Large intestine (tissue), 3 donors: ENCODE measurements around the gene RBMS3. TPM values are rescaled to one million over a fixed set of nuclear protein-coding genes. Genes with fewer than 3 reads are reported as not detected.

ENCODE experiments used
- DNase-seq, 2 donors: peaks; one replicate each; pipeline versions ENCODE4 v3.0.0 to v3.0.0-alpha.2; 2013
- H3K27ac ChIP-seq: one replicate; pipeline ENCODE4 v1.5.1; 2013; ENCODE audit warnings: low read length
- H3K27me3 ChIP-seq: 2 replicates; pipeline ENCODE4 v1.6.1; 2013; ENCODE audit warnings: low read length; ENCODE audit not compliant: control insufficient read depth, insufficient read depth
- H3K36me3 ChIP-seq: 2 replicates; pipeline ENCODE4 v1.6.1; 2013; ENCODE audit warnings: low read length; ENCODE audit not compliant: control insufficient read depth, insufficient read depth
- H3K4me1 ChIP-seq: one replicate; pipeline ENCODE4 v1.6.1; 2013; ENCODE audit warnings: low read length; ENCODE audit not compliant: control insufficient read depth, insufficient read depth
- H3K4me3 ChIP-seq: one replicate; pipeline ENCODE4 v1.5.1; 2013; ENCODE audit warnings: low read length
- H3K9me3 ChIP-seq: one replicate; pipeline ENCODE4 v1.6.1; 2013; ENCODE audit warnings: mild to moderate bottlenecking, low read depth, low read length, moderate library complexity; ENCODE audit not compliant: control insufficient read depth
- WGBS: methylation state at CpG from one replicate; pipeline ENCODE4 v1.1.5; 2013; ENCODE audit warnings: low lambda C conversion rate; ENCODE audit not compliant: insufficient coverage; 5-methylcytosine and 5-hydroxymethylcytosine counted together
- polyA plus RNA-seq: library from polyadenylated mRNA; unstranded; fragments of 120-200 nt; gene quantifications from one replicate; pipeline ENCODE4 v1.2.1, GENCODE V29; 2013

Gene RBMS3
- polyA plus RNA-seq, 1 donor: 10.8 TPM

DNA sequence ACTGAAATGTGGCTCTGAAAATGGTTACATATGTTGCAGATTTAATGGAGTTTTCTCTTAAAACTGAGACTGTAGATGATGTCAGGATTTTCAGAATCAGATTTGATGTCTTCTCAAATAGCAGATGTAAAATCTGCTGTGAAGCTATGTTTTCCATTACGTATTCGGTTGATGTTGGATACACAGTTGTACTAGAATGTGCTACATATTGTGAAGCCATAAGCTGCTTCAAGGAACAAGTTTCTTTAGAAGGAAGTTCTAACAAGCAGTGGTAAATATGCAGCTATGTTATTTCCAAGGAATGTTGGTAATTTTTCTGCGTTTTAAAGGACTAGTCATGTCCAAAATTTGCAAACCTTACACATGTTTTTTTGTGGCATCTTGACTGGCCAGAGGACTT is 197.7 kb downstream of the RBMS3 start:
- WGBS: 100% methylated on average over 1 of the region's 3 CpGs
- H3K4me3 ChIP-seq: no peak overlapping the region

DNA sequence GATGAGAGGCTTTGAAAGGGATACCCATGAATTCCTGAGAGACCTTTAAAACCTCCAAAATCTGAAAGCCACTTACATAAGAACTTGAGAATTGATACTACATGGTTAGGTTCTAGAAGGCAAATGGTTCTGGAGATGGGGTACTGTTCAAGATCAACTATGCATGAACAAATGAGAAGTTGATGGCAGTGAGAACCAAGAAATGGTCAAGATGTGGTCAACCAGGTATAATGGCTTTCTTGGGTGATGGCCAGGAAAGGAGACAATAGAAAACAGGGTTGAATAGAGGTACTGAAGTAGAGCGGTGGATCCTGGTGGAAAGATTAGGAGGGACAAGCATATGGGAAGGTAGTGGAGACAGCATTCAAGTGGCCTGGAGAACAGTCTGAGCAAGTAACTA is 200.4 kb downstream of the RBMS3 start:
- H3K4me1 ChIP-seq: no peaks in the 10 kb centered on the region
- H3K27ac ChIP-seq: no peak overlapping the region
- H3K4me3 ChIP-seq: no peak overlapping the region
- H3K9me3 ChIP-seq: no peaks in the 10 kb centered on the region
- WGBS: 83% methylated on average over 1 of the region's 1 CpG
- H3K27me3 ChIP-seq: no peaks in the 10 kb centered on the region
- DNase-seq: no peak
- no peaks in the 10 kb centered on the region for H3K36me3 ChIP-seq

More for the DNA sequence above, 197.7 kb downstream of the RBMS3 start:
- Histone ChIP-seq H3K4me1 (no peaks in the 10 kb centered on the region), H3K36me3 (no peaks in the 10 kb centered on the region), H3K27ac (no peak overlapping the region), H3K27me3 (no peaks in the 10 kb centered on the region), H3K9me3 (peaks cover 3% of the 10 kb centered on the region)
- DNase-seq: no peak

DNA sequence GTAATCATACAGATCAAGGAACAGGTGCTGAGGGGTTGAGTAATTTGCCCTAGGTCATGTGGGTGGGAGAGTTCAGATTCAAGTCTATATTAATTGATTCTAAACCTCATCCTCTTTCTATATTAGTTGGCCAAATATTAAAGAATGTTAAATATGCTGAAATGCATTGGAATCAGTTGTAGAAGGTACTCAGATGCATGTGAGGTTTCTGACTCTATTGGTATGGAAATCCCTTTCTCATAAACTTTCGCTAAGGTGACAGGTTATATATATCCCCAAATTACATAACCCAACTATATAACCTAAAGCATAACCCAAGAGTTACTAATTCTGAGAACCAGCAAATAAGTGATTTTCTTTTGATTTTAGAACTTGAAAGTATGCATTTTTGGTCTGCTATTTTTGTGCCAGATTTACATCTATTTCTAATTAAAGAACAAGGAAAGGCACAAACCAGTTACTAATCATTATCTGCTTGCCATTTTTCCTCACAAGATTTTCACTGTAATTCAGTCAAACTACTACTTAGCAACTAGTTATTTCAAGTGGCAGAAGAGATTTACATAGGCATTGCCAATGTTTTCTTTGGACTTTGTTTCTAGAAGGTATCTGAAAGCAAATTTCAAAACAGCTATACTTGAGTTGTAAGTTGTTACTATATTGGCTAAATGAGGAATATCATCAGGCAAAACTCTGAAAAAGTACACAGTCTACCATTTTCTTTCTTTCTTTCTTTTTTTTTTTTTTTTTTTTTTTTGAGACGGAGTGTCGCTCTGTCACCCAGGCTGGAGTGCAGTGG is 201.3 kb downstream of the RBMS3 start:
- WGBS: no CpG with 5 or more reads among the region's 3 CpGs
- Histone ChIP-seq H3K27me3 (no peaks in the 10 kb centered on the region), H3K9me3 (no peaks in the 10 kb centered on the region)

DNA sequence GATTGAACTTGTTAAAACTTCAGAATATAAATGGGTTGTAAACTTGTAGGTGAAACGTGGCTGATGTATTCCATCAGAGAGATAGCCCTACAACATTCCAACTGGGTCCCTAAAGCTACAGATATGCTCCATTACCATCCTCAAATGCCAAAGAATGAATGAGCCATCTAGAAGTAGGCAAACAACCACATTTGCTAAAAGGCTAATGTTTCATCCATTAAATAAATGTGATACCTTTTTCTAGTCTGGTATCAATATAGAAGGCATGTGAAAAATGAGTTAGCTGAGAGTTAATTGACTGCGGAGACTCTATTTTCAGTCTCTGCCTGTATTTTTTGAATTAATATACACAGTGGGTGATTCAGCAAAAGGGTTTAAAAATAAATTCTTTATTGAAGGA is 203.8 kb downstream of the RBMS3 start:
- Histone ChIP-seq H3K9me3 (no peaks in the 10 kb centered on the region), H3K27me3 (no peaks in the 10 kb centered on the region), H3K4me3 (no peak overlapping the region), H3K36me3 (no peaks in the 10 kb centered on the region), H3K27ac (no peak overlapping the region), H3K4me1 (no peaks in the 10 kb centered on the region)
- WGBS: no CpG with 5 or more reads among the region's 2 CpGs
- DNase-seq: no peak

More for the DNA sequence above, 201.3 kb downstream of the RBMS3 start:
- Histone ChIP-seq H3K4me3 (no peak overlapping the region), H3K4me1 (no peaks in the 10 kb centered on the region), H3K27ac (no peak overlapping the region), H3K36me3 (no peaks in the 10 kb centered on the region)
- no peak for DNase-seq

DNA sequence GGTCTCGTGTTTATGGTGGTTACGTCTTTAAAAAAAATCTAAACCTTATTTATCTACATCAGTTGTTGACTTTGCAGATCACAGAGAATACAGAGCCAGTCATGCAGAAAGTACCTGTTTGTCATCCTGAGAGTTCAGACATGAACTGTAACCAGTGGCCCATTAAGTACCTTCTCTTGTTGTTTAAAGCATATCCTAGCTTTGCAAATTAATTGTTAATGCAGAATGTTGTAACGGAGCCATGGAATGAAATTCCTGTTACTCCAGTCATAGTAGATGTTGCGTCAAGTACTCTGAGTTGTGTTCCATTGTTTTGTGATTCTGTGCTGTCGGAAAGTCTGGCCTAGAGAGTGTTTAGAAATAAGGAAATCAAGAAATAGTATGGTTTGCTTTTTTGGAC is 205.2 kb downstream of the RBMS3 start:
- Histone ChIP-seq H3K4me1 (no peaks in the 10 kb centered on the region), H3K4me3 (no peak overlapping the region), H3K36me3 (no peaks in the 10 kb centered on the region), H3K9me3 (no peaks in the 10 kb centered on the region), H3K27me3 (no peaks in the 10 kb centered on the region), H3K27ac (no peak overlapping the region)
- no peak for DNase-seq
- 73% methylated on average over 3 of the region's 5 CpGs for WGBS

- Histone ChIP-seq H3K4me3 (no peak overlapping the region), H3K27me3 (no peaks in the 10 kb centered on the region), H3K9me3 (no peaks in the 10 kb centered on the region), H3K27ac (no peak overlapping the region), H3K36me3 (no peaks in the 10 kb centered on the region), H3K4me1 (no peaks in the 10 kb centered on the region)
- no CpG with 5 or more reads among the region's 2 CpGs for WGBS
- DNase-seq: no peak
Measured at GRCh38 chr3:29486917-29487316, 206.0 kb downstream of the RBMS3 start.

- DNase-seq: no peak
- no peaks in the 10 kb centered on the region for H3K27me3 ChIP-seq
- WGBS: no CpG with 5 or more reads among the region's 1 CpG
- no peaks in the 10 kb centered on the region for H3K36me3 ChIP-seq
- H3K4me1 ChIP-seq: no peaks in the 10 kb centered on the region
- no peak overlapping the region for H3K4me3 ChIP-seq
- no peaks in the 10 kb centered on the region for H3K9me3 ChIP-seq
- no peak overlapping the region for H3K27ac ChIP-seq
Measured at GRCh38 chr3:29488922-29489321, 208.1 kb downstream of the RBMS3 start.

- no peak for DNase-seq
- no peak overlapping the region for H3K27ac ChIP-seq
- no peaks in the 10 kb centered on the region for H3K36me3 ChIP-seq
- H3K4me1 ChIP-seq: no peaks in the 10 kb centered on the region
- no peaks in the 10 kb centered on the region for H3K9me3 ChIP-seq
- no CpG with 5 or more reads among the region's 3 CpGs for WGBS
- no peaks in the 10 kb centered on the region for H3K27me3 ChIP-seq
- no peak overlapping the region for H3K4me3 ChIP-seq
Measured at GRCh38 chr3:29493109-29493508, 212.2 kb downstream of the RBMS3 start.

- H3K9me3 ChIP-seq: no peaks in the 10 kb centered on the region
- no peak overlapping the region for H3K4me3 ChIP-seq
- WGBS: no CpG with 5 or more reads among the region's 6 CpGs
- H3K4me1 ChIP-seq: no peaks in the 10 kb centered on the region
- no peaks in the 10 kb centered on the region for H3K36me3 ChIP-seq
- DNase-seq: peak in 1 of 2 donors; percentile 6
- H3K27me3 ChIP-seq: no peaks in the 10 kb centered on the region
- H3K27ac ChIP-seq: no peak overlapping the region
Measured at GRCh38 chr3:29494305-29495036, 213.6 kb downstream of the RBMS3 start.

GRCh38 chr3:29497282-29497681 is 216.4 kb downstream of the RBMS3 start:
- H3K27ac ChIP-seq: no peak overlapping the region
- H3K4me3 ChIP-seq: no peak overlapping the region
- no peaks in the 10 kb centered on the region for H3K36me3 ChIP-seq
- no peak for DNase-seq
- H3K27me3 ChIP-seq: no peaks in the 10 kb centered on the region
- H3K9me3 ChIP-seq: no peaks in the 10 kb centered on the region
- WGBS: 80% methylated on average over 4 of the region's 5 CpGs
- no peaks in the 10 kb centered on the region for H3K4me1 ChIP-seq
